ENCODE results near the gene LRMDA. TPM values are rescaled to one million over a fixed set of nuclear protein-coding genes. Genes with fewer than 3 reads are reported as not detected.

The LRMDA gene
- total RNA-seq, 1 donor from 2014 or later, result 0.96 TPM

DNA sequence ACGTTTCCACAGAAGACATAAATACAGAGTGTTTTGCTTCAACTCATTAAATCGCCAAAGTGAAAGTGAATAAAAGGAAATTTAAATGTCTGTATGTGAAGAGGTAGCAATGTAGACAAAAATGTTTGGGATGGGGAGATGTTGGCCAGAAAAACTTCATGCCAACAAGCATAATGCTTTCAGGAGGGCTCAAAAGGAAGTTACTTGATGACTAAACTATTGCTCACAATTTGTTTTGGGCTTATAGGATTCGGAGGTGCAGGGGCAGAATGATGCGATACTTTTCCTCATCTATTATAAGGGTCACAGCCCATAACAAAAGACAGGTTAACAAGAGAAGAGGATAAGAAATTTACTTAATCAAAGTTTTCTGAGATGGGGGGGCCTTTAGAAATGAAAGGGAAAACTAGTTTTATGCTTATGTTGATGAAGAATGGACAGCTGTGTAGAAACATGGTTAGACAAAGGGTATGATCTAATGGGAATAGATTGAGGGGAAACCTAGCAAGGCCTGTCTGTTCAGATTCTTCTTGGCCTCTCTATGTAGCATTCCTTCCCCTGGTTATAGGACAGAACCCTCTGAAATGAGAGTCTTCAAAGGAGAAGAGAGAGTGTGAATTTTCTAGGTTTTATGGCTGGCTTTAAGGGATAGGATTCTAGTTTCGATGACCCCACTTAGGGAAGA is 898.6 kb downstream of the LRMDA start:
- H3K9me3 ChIP-seq, result no peaks in the 10 kb centered on the region
- intact Hi-C loops (cut with DNase I), result loop anchor here (5.0 kb wide), 1 partner anchor 67 kb away; no protein-coding TSS in a partner anchor
- H3K27me3 ChIP-seq, result no peaks in the 10 kb centered on the region
- DNase-seq (ENCODE audit: low spot score in 2 of 2), result no peak
- no peak overlapping the region for H3K4me3 ChIP-seq
- no peak overlapping the region for H3K27ac ChIP-seq
- TF ChIP-seq, protein P1, sequence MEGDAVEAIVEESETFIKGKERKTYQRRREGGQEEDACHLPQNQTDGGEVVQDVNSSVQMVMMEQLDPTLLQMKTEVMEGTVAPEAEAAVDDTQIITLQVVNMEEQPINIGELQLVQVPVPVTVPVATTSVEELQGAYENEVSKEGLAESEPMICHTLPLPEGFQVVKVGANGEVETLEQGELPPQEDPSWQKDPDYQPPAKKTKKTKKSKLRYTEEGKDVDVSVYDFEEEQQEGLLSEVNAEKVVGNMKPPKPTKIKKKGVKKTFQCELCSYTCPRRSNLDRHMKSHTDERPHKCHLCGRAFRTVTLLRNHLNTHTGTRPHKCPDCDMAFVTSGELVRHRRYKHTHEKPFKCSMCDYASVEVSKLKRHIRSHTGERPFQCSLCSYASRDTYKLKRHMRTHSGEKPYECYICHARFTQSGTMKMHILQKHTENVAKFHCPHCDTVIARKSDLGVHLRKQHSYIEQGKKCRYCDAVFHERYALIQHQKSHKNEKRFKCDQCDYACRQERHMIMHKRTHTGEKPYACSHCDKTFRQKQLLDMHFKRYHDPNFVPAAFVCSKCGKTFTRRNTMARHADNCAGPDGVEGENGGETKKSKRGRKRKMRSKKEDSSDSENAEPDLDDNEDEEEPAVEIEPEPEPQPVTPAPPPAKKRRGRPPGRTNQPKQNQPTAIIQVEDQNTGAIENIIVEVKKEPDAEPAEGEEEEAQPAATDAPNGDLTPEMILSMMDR (IDR thresholded peaks at IDR 0.05), result no peak
- no peaks in the 10 kb centered on the region for H3K36me3 ChIP-seq
- H3K4me1 ChIP-seq, result no peaks in the 10 kb centered on the region

DNA sequence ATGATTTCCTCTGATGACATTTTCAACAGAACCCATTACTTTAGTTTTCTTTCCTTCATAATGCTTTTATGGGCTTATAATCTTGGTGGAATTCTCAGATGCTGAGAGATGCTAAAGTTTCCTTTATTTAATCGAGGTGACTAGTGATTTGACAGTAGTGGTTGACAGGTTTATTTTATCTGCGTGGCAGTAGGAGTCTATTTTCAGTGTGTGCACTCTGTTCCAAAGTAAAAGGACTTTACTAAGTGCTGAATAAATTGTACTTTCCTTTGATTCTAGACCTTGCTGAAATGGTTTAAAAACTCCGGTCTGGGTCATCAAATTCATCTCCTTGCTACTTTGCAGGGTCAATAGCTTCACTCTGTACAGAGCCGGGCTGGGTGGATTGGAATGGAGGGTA is 900.3 kb downstream of the LRMDA start:
- TF ChIP-seq, protein P1 (IDR thresholded peaks at IDR 0.05), result no peak
- H3K9me3 ChIP-seq, result no peaks in the 10 kb centered on the region
- intact Hi-C loops (cut with DNase I), result loop anchor here (5.0 kb wide), 1 partner anchor 66 kb away; no protein-coding TSS in a partner anchor
- no peak for DNase-seq (ENCODE audit: low spot score in 2 of 2)
- H3K27ac ChIP-seq, result no peak overlapping the region
- H3K4me3 ChIP-seq, result no peak overlapping the region
- H3K27me3 ChIP-seq, result no peaks in the 10 kb centered on the region
- no peaks in the 10 kb centered on the region for H3K36me3 ChIP-seq
- H3K4me1 ChIP-seq, result peaks cover 0 to 4% of the 10 kb centered on the region in 2 donors

DNA sequence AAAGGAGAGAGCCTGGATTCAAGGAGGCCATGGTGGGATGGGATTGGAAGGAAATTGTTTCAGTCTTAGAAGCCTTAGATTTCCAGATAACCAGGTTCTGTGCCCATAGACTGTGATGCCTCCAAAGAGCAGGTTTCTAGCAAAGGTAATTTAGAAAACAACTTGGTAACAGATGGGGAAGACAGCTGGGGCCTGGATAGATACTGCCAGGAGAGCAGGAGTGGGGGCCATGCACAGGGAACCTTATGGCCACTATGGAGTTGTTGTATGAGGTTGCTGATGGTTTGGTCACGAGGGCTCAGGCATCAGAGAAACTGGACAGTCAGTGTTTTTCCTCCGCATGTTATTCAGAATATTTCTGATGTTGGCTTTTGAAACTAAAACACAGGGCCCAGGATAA is 901.9 kb downstream of the LRMDA start:
- no peaks in the 10 kb centered on the region for H3K9me3 ChIP-seq
- H3K36me3 ChIP-seq, result no peaks in the 10 kb centered on the region
- H3K4me1 ChIP-seq, result peaks cover 0 to 11% of the 10 kb centered on the region in 2 donors
- H3K27ac ChIP-seq, result no peak overlapping the region
- DNase-seq (ENCODE audit: low spot score in 2 of 2), result no peak
- intact Hi-C loops (cut with DNase I), result loop anchor here (5.0 kb wide), 1 partner anchor 64 kb away; no protein-coding TSS in a partner anchor
- no peaks in the 10 kb centered on the region for H3K27me3 ChIP-seq
- TF ChIP-seq, protein P1 (IDR thresholded peaks at IDR 0.05), result no peak
- no peak overlapping the region for H3K4me3 ChIP-seq

DNA sequence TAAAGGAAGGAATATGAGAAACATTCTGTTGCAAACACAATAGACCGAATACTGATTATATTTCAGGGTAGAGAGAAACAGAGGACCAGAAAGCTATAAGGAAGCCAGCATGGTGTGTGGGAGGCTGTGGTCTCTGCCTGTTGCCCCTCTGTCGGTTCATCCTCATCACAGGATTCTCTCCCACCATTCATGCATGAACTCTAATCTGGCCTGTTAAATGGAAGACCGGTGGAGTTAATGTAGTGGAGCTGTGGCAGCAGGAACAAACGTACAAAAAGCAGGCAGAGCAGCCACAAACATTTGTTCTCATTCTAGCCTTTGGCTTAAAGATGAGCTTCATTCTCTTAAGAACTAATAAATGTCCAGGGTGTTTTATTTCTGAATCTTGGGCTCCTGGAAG is 902.4 kb downstream of the LRMDA start:
- intact Hi-C loops (cut with DNase I), result loop anchor here (5.0 kb wide), 1 partner anchor 64 kb away; no protein-coding TSS in a partner anchor

DNA sequence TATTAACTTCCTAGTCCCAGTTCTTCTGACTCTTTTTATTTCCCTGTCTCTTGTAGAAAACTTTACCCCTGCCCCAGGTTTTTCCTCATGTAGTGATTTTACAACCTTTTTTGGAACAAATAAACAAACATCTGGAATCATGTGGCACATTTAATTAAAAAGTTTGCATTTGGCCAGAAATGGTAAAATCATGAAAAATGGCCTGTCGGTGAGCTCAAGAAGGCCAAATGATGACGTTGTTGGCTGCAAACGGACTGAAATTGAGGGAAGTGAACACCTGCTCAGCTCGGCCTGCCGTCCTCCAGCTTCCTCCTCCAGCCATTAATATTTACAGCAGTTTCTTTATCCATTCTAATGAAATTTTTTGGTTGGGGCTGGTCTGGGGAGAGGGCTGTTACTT is 902.8 kb downstream of the LRMDA start:
- intact Hi-C loops (cut with DNase I), result loop anchor here (5.0 kb wide), 1 partner anchor 63 kb away; no protein-coding TSS in a partner anchor
- TF ChIP-seq, protein P1 (IDR thresholded peaks at IDR 0.05), result no peak
- no peaks in the 10 kb centered on the region for H3K27me3 ChIP-seq
- no peak overlapping the region for H3K27ac ChIP-seq
- H3K4me3 ChIP-seq, result no peak overlapping the region
- no peak for DNase-seq (ENCODE audit: low spot score in 2 of 2)
- no peaks in the 10 kb centered on the region for H3K9me3 ChIP-seq
- peaks cover 0 to 11% of the 10 kb centered on the region in 2 donors for H3K4me1 ChIP-seq
- no peaks in the 10 kb centered on the region for H3K36me3 ChIP-seq

More for the DNA sequence above, 902.4 kb downstream of the LRMDA start:
- Histone ChIP-seq H3K27ac (no peak overlapping the region), H3K4me1 (peaks cover 0 to 11% of the 10 kb centered on the region in 2 donors), H3K36me3 (no peaks in the 10 kb centered on the region), H3K4me3 (no peak overlapping the region), H3K9me3 (no peaks in the 10 kb centered on the region), H3K27me3 (no peaks in the 10 kb centered on the region)
- no peak for DNase-seq (ENCODE audit: low spot score in 2 of 2)
- TF ChIP-seq, protein P1 (IDR thresholded peaks at IDR 0.05), result no peak

All from ascending aorta (tissue), 2 donors.